ENCODE measurements around the gene RPS6KA1. TPM values are rescaled to one million over a fixed set of nuclear protein-coding genes. Genes with fewer than 3 reads are reported as not detected.

Gene RPS6KA1
- total and polyA plus RNA-seq, 2 of the 4 experiments (the other 2 are of a cell fraction), result 3.6 to 6.3 TPM

DNA sequence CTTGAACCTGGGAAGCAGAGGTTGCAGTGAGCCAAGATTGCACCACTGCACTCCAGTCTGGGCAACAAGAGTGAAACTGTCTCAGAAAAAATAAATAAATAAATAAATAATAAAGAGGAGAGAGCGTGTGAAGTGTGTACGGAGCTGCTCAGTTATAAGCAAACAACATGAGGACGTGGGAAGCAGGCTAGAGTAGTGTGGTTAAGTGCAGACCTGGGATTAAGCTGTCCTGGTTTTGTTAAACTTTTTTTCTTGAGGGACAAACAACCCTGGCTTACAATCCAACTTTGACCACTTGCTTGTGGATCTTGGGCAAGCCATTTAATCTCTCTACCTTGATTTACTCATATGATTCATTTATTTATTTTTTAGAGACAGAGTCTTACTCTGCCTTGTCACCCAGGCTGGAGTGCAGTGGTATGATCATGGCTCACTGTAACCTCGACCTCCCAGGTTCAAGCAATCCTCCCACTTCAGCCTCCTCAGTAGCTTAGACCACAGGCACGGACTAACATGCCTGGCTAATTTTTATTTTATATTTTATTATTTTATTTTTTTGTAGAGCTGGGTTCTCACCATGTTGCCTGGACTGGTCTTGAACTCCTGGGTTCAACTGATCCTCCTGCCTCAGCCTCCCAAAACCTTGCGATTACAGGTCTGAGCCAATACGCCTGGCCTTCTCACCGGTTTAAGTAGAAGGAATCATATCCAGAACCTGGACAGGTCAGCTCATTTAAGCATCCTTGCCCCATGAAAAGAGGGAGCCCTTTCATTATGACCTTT, 52.7 kb downstream of the RPS6KA1 start (continued):
- TF ChIP-seq MXI1 (IDR thresholded peaks at IDR 0.05; ENCODE audit: borderline replicate concordance, low read depth, low read length) (no peak), RAD21 (IDR thresholded peaks at IDR 0.05; ENCODE audit: low read length) (no peak)

DNA sequence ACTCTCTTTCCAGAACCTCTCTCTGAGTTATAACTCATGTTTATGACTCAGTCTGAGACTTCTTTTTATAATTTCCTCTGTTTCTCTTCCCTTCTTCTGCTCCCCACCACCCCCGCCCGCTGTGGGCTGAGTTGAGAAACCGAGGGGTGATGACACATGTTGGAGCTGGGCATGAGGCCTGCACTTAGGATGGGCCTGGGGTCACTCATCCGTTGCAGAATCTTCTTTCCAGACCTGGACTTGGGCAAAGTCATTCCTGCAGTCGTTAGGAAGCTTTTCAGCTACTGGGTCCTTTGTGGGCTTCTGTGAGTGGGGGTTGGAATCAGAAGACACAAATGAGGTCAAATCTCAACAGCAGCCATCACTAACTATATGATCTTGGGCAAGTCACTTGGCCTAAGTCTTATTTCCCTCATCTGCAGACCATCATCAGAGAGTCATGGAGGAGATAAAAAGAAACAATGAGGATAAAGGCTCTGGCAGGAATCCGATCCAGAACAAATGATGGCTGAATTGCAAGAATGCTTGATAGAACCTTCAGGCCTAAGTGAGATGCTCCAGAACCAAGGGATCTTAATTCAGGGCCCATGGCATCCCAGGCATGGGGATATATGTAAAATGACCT, 53.4 kb downstream of the RPS6KA1 start:
- no peak overlapping the region for H2BK20ac ChIP-seq (ENCODE audit: low read depth, low read length)
- no peaks in the 10 kb centered on the region for H4K20me1 ChIP-seq (ENCODE audit: insufficient read depth, low read length)
- ChIA-PET CTCF (interaction anchor here (0.6 kb wide), 1 partner anchor 279 kb away, joined by 3 read pairs; no protein-coding TSS in a partner anchor), POLR2A (ENCODE audit: unreplicated experiment) (no interaction called here)
- DNase-seq (peak; percentile 76), ATAC-seq (ENCODE audit: low read depth) (peak; percentile 75)
- peak overlapping the region; percentile 9 for H2BK5ac ChIP-seq (ENCODE audit: low read depth, low read length, poor library complexity, severe bottlenecking)
- BruUV-seq (replicated peaks), result no TSS peak
- H2BK120ac ChIP-seq (ENCODE audit: low read depth, low read length), result no peak overlapping the region
- in situ Hi-C loops (cut with MboI; ENCODE audit: low sequenced_read_pairs), result no loop called here
- H3K4me2 ChIP-seq (ENCODE audit: low read depth, low read length), result no peak overlapping the region
- dilution Hi-C loops (cut with HindIII; ENCODE audit: low sequenced_read_pairs, unreplicated experiment), result loop anchor here (25.0 kb wide), 1 partner anchor 204 kb away; the partner anchor contains the start of gene PIGV
- no peaks in the 10 kb centered on the region for H3K9me3 ChIP-seq (ENCODE audit: control insufficient read depth, insufficient read depth, low read length)
- no peaks in the 10 kb centered on the region for H3K36me3 ChIP-seq (ENCODE audit: control insufficient read depth, insufficient read depth, low read length)
- 100% methylated on average over 1 of the region's 6 CpGs; no CpG with 5 or more reads in 1 of the 2 experiments for WGBS, 2 experiments (ENCODE audit: extremely low coverage in 2 of 2, insufficient read length in 1 of 2)
- peaks cover 12% of the 10 kb centered on the region; the same call in 1 of the 2 replicates for H3K9me1 ChIP-seq (ENCODE audit: insufficient read depth, low read length)
- peak overlapping the region; percentile 48 for H2AFZ ChIP-seq (replicated peaks; ENCODE audit: low read length, poor library complexity)
- H3K14ac ChIP-seq (replicated peaks; ENCODE audit: low read depth, low read length), result no peak overlapping the region; the same call in 1 of the 2 replicates
- H3K4me3 ChIP-seq (ENCODE audit: insufficient read depth, low read depth, low read length), result no peak overlapping the region
- no peak overlapping the region for H3K23ac ChIP-seq (ENCODE audit: low read depth, low read length)
- H3K9ac ChIP-seq (ENCODE audit: low read depth, low read length), result no peak overlapping the region
- no peak overlapping the region for H4K5ac ChIP-seq (ENCODE audit: low read depth, low read length)
- H3K79me1 ChIP-seq (ENCODE audit: low read depth in 1 of 2, low read length in 2 of 2), result no peaks in the 10 kb centered on the region
- no peak overlapping the region for H4K91ac ChIP-seq (ENCODE audit: insufficient read depth, low read depth, low read length)
- no peak overlapping the region for H2AK9ac ChIP-seq (replicated peaks; ENCODE audit: low read depth, low read length, poor library complexity)
- H2AK5ac ChIP-seq (ENCODE audit: low read depth, low read length), result no peak overlapping the region
- no peak overlapping the region for H4K8ac ChIP-seq (ENCODE audit: low read depth in 2 of 2, low read length in 2 of 2)
- H3K56ac ChIP-seq (ENCODE audit: extremely low read depth, insufficient read depth, low read length), result no peak overlapping the region
- H3K18ac ChIP-seq (ENCODE audit: low read depth, low read length), result no peak overlapping the region
- no peak overlapping the region for H3K27ac ChIP-seq (ENCODE audit: insufficient read depth, low read length)
- peaks cover 3% of the 10 kb centered on the region; the same call in 1 of the 2 replicates for H3K27me3 ChIP-seq (ENCODE audit: control insufficient read depth, insufficient read depth, low read length)
- peaks cover 4% of the 10 kb centered on the region; the same call in 1 of the 2 replicates for H3K4me1 ChIP-seq (ENCODE audit: control insufficient read depth, insufficient read depth, low read length)
- H3K4ac ChIP-seq (ENCODE audit: low read depth, low read length), result no peak overlapping the region
- no peak overlapping the region for H2BK15ac ChIP-seq (ENCODE audit: low read depth, low read length)
- intact Hi-C loops (cut with micrococcal nuclease), result no loop called here
- TF ChIP-seq RFX5 (IDR thresholded peaks at IDR 0.05; ENCODE audit: low read depth, low read length), result no peak
- TF ChIP-seq FOS (IDR thresholded peaks at IDR 0.05; ENCODE audit: low read depth, low read length), result peak; percentile 54
- no peak for TF ChIP-seq MXI1 (IDR thresholded peaks at IDR 0.05; ENCODE audit: borderline replicate concordance, low read depth, low read length)
- peak; percentile 74; the same call in 1 of the 2 replicates for TF ChIP-seq MAZ (IDR thresholded peaks at IDR 0.05; ENCODE audit: borderline replicate concordance, low read depth, low read length)
- no peak for TF ChIP-seq CHD1 (IDR thresholded peaks at IDR 0.05; ENCODE audit: low read depth, low read length)
- TF ChIP-seq, protein P1, sequence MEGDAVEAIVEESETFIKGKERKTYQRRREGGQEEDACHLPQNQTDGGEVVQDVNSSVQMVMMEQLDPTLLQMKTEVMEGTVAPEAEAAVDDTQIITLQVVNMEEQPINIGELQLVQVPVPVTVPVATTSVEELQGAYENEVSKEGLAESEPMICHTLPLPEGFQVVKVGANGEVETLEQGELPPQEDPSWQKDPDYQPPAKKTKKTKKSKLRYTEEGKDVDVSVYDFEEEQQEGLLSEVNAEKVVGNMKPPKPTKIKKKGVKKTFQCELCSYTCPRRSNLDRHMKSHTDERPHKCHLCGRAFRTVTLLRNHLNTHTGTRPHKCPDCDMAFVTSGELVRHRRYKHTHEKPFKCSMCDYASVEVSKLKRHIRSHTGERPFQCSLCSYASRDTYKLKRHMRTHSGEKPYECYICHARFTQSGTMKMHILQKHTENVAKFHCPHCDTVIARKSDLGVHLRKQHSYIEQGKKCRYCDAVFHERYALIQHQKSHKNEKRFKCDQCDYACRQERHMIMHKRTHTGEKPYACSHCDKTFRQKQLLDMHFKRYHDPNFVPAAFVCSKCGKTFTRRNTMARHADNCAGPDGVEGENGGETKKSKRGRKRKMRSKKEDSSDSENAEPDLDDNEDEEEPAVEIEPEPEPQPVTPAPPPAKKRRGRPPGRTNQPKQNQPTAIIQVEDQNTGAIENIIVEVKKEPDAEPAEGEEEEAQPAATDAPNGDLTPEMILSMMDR (conservative IDR thresholded peaks at IDR 0.05; ENCODE audit: low read depth, low read length), result no peak
- no peak for TF ChIP-seq BHLHE40 (IDR thresholded peaks at IDR 0.05; ENCODE audit: low read depth, low read length)
- TF ChIP-seq NFE2L2 (IDR thresholded peaks at IDR 0.05; ENCODE audit: low read depth, low read length), result no peak
- TF ChIP-seq MAFK (IDR thresholded peaks at IDR 0.05; ENCODE audit: low read depth, low read length), result no peak
- no peak for TF ChIP-seq RCOR1 (IDR thresholded peaks at IDR 0.05; ENCODE audit: insufficient replicate concordance, low read length)
- no peak for TF ChIP-seq POLR2A (IDR thresholded peaks at IDR 0.05; ENCODE audit: low read depth, low read length)
- TF ChIP-seq, protein P2, sequence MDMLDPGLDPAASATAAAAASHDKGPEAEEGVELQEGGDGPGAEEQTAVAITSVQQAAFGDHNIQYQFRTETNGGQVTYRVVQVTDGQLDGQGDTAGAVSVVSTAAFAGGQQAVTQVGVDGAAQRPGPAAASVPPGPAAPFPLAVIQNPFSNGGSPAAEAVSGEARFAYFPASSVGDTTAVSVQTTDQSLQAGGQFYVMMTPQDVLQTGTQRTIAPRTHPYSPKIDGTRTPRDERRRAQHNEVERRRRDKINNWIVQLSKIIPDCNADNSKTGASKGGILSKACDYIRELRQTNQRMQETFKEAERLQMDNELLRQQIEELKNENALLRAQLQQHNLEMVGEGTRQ (IDR thresholded peaks at IDR 0.05; ENCODE audit: low read depth, low read length), result no peak
- no peak for TF ChIP-seq RAD21 (IDR thresholded peaks at IDR 0.05; ENCODE audit: low read length)
